Ishikawa (cell line): Measurements from ENCODE around the gene TRIM9.

ENCODE experiments used
- CEBPB ChIP-seq: IDR thresholded peaks from 2 replicates; pipeline ENCODE4 v1.6.1; 2012
- CREB1 ChIP-seq: IDR thresholded peaks from 2 replicates; pipeline ENCODE4 v1.6.1; 2012; ENCODE audit warnings: low read depth
- EGR1 ChIP-seq: IDR thresholded peaks from 2 replicates; pipeline ENCODE4 v1.6.1; 2012
- EP300 ChIP-seq: IDR thresholded peaks from 2 replicates; pipeline ENCODE4 v1.6.1; 2012; ENCODE audit warnings: borderline replicate concordance
- FOXM1 ChIP-seq: IDR thresholded peaks from 2 replicates; pipeline ENCODE4 v1.6.1; 2012; ENCODE audit warnings: low read depth, borderline replicate concordance
- NFIC ChIP-seq: IDR thresholded peaks from 2 replicates; pipeline ENCODE4 v1.6.1; 2012
- RAD21 ChIP-seq: IDR thresholded peaks from 2 replicates; pipeline ENCODE4 v1.6.1; 2012; ENCODE audit warnings: low read depth
- TAF1 ChIP-seq: IDR thresholded peaks from 2 replicates; pipeline ENCODE4 v1.6.1; 2012; ENCODE audit warnings: low read depth, mild to moderate bottlenecking
- TCF12 ChIP-seq: IDR thresholded peaks from 2 replicates; pipeline ENCODE4 v1.6.1; 2012; ENCODE audit warnings: low read depth
- TEAD4 ChIP-seq: IDR thresholded peaks from 2 replicates; pipeline ENCODE4 v1.6.1; 2012
- YY1 ChIP-seq: IDR thresholded peaks from 2 replicates; pipeline ENCODE4 v1.6.1; 2012; ENCODE audit warnings: low read depth
- ZBTB7A ChIP-seq: IDR thresholded peaks from 2 replicates; pipeline ENCODE4 v1.6.1; 2012; ENCODE audit warnings: low read depth
- TF ChIP-seq, protein P1 (sequence below): IDR thresholded peaks from 2 replicates; pipeline ENCODE4 v1.6.1; 2012
- TF ChIP-seq, protein P2 (sequence below): IDR thresholded peaks from 2 replicates; pipeline ENCODE4 v1.6.1; 2012; ENCODE audit warnings: low read depth, mild to moderate bottlenecking
- TF ChIP-seq, protein P3 (sequence below): IDR thresholded peaks from 2 replicates; pipeline ENCODE4 v1.6.1; 2012

The TRIM9 gene

DNA sequence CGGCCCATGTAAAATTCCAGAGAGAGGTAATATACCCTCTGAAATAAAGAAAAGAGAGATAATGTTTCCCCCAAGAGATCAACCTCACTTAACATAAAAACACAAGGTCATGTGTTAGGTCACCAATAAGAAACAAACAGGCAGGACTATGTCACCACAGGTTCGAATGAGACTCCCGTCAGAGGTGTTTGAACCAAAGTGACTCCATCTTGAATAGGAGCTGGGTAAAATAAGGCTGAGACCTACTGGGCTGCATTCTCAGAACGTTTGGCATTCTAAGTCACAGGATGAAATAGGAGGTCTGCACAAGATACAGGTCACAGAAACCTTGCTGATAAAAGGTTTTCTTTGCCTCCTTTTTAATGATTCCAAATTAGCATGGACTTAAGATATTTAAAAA lies 157.1 kb downstream of the TRIM9 start:
- TF ChIP-seq, protein P1, sequence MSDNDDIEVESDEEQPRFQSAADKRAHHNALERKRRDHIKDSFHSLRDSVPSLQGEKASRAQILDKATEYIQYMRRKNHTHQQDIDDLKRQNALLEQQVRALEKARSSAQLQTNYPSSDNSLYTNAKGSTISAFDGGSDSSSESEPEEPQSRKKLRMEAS = no peak
- TF ChIP-seq TEAD4 (no peak), TAF1 (no peak), RAD21 (no peak), CEBPB (no peak), TCF12 (no peak), YY1 (no peak), FOXM1 (no peak), ZBTB7A (no peak), NFIC (no peak)

DNA sequence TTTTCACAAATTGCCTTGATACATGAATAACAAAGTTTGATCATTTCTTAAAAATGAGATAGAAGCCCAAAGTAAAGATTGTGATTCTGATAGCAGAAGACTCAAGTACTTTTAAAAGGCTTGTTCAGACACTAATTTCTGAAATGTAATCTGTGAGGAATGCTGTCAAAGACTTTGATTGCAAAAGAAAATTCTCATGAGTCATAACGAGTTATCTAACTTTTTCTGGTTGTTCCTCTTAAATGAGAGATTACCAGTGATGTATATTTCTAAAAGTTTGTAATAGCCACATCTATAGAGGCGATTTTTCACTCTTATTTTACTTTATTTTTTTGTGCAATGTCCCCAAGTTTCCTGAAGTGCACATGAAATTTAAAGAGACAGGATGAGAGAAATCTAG lies 157.6 kb downstream of the TRIM9 start:
- TF ChIP-seq EP300 (no peak), TEAD4 (no peak), ZBTB7A (no peak)

DNA sequence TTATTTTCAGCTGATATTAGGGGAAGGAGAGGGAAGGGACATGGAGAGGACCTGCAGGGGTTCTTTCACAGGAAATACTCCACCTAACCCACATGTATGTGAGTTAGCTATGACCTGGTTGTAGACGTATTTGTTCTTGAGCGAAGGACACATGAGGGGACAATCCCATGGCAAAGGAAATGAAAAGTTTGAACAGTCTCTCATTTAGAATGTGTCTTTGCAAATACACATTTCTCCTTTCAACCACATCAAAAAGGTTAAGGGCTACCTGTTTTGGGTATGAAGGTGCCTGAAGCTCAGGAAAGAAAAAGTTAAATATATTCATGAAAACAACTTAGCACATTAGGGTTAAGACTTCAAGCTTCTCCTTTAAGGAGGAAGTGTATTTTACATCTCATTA lies 158.0 kb downstream of the TRIM9 start:
- TF ChIP-seq, protein P2, sequence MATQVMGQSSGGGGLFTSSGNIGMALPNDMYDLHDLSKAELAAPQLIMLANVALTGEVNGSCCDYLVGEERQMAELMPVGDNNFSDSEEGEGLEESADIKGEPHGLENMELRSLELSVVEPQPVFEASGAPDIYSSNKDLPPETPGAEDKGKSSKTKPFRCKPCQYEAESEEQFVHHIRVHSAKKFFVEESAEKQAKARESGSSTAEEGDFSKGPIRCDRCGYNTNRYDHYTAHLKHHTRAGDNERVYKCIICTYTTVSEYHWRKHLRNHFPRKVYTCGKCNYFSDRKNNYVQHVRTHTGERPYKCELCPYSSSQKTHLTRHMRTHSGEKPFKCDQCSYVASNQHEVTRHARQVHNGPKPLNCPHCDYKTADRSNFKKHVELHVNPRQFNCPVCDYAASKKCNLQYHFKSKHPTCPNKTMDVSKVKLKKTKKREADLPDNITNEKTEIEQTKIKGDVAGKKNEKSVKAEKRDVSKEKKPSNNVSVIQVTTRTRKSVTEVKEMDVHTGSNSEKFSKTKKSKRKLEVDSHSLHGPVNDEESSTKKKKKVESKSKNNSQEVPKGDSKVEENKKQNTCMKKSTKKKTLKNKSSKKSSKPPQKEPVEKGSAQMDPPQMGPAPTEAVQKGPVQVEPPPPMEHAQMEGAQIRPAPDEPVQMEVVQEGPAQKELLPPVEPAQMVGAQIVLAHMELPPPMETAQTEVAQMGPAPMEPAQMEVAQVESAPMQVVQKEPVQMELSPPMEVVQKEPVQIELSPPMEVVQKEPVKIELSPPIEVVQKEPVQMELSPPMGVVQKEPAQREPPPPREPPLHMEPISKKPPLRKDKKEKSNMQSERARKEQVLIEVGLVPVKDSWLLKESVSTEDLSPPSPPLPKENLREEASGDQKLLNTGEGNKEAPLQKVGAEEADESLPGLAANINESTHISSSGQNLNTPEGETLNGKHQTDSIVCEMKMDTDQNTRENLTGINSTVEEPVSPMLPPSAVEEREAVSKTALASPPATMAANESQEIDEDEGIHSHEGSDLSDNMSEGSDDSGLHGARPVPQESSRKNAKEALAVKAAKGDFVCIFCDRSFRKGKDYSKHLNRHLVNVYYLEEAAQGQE = no peak
- TF ChIP-seq FOXM1 (no peak), NFIC (no peak), EP300 (no peak), TAF1 (no peak), TCF12 (no peak), EGR1 (no peak), YY1 (no peak), ZBTB7A (no peak), CEBPB (no peak), RAD21 (no peak), CREB1 (no peak), TEAD4 (no peak)
- TF ChIP-seq, protein P1 = no peak
- TF ChIP-seq, protein P3, sequence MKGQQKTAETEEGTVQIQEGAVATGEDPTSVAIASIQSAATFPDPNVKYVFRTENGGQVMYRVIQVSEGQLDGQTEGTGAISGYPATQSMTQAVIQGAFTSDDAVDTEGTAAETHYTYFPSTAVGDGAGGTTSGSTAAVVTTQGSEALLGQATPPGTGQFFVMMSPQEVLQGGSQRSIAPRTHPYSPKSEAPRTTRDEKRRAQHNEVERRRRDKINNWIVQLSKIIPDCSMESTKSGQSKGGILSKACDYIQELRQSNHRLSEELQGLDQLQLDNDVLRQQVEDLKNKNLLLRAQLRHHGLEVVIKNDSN = no peak

DNA sequence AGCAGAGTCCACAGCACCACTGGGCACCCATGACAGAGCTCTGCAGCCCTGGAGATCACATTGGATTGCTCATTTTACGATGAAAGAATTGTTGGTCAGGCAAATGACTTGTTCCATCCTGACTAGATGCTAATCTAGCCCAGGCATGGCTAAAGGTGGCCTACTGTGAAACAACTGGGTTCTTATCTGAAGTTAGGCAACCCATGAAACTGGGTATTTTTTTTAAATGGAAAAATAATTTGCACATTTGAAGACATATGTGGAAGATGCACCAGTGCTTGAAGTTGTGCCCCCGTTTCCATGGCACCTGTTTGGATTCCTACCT lies 158.9 kb downstream of the TRIM9 start:
- TF ChIP-seq TAF1 (no peak), FOXM1 (no peak), RAD21 (no peak), CEBPB (no peak), CREB1 (no peak), EGR1 (no peak), TEAD4 (no peak), TCF12 (no peak), NFIC (no peak), YY1 (no peak)
- TF ChIP-seq, protein P1 = no peak
- TF ChIP-seq, protein P2 = no peak

DNA sequence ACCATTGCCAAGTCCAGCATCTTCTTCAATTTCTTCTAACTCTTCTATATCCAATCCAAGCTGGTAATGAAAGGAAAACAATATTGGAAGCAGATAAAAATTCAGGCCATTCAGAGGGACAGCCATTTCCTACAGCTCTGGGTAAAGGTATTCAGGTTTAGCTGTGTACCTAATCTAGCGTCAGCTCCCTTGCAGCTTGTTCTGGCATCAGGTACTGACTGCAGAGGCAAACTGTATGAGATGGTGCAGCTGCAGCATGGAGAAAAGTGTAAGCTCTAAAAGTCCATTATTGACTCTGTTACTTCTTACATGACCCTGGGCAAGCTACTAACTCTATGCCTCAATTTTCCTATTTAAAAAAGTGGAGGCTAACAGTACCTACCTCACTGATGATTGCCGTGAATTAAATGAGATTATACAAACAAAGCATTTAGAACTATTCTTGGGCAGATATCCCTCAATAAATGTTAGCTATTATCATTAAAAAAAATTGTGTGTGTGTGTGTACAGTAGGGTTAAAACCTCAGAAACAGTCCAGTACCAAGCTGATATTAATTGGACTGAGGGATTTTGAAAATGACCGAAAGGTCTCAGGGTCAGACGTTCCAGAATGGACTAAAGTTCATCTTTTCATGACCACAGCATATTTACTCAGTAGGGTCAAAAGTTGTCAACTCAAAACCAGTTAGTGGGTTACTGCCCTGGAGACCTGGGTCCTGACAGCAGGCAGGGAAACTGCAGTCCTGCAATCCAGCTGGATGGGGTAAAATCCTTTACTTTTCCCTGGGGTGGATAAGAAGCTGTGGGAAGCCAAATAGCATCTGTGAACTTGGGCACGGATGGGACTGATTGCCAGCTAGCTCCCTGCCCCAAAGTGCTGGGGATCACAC lies 159.5 kb downstream of the TRIM9 start:
- TF ChIP-seq TAF1 (no peak), CREB1 (no peak), CEBPB (no peak)

DNA sequence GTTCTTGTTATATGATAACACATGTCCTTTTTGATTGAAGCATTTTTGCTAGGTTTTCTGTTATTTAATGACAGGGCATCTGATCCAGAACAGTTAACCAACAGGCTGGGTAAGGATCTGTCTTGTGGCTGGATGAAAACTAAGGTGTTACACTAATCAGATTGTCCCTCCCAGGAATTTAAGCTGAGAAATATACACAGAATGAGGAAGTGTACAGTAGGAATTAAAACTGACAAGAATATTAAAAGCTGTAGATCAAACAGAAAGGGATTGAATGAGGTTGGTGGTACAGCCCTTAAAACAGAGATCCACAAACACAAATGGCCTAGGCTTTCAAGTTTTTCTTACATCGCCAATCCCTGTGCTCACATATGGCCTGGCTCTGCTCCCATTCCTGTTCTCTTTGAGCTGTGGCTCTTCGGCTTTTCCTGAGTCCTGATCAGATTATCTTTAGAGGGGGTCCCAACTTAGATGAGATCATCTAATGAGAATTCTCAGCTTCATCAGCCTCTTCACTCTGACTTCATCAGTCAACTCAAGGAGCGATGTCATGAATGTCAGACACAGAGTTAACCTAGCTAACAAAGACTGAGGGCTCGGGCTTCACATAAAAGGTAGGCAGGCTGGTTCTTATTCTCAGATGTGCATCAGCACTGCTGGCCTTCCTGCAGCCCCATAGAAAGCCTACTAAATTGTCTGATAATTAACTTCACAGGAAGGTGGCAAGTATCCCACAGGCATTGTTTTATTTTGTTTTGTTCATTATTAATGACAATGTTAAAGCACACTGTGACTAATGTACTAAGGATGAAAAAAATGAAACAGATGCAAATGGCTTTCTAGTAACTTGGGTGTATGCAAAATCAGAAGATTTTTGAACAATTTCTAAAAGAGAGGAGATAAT lies 162.1 kb downstream of the TRIM9 start:
- TF ChIP-seq EGR1 (no peak), YY1 (no peak)
